HG03520 (cell line): ENCODE data around the gene SPOCK1.
"Not testable (repeated sequence)": the region's sequence is repeated elsewhere in the genome, so short reads cannot be mapped to it uniquely, and the experiment has no call there.

Source experiments
- ATAC-seq: cut with Tn5 transposase; IDR thresholded peaks from one replicate; pipeline ENCODE4 v1.9.1; 2021; ENCODE audit warnings: mild to moderate bottlenecking, moderate library complexity; ENCODE audit not compliant: unreplicated experiment

The SPOCK1 gene

GRCh38 chr5:137399911-137400310, 99.2 kb downstream of the SPOCK1 start:
- no peak for ATAC-seq

GRCh38 chr5:137398751-137399150, 100.4 kb downstream of the SPOCK1 start:
- no peak for ATAC-seq

- ATAC-seq = no peak
These were observed 101.0 kb downstream of the SPOCK1 start for GRCh38 chr5:137398154-137398553.

GRCh38 chr5:137395011-137395755, 103.9 kb downstream of the SPOCK1 start:
- no peak for ATAC-seq

GRCh38 chr5:137394380-137394779, 104.7 kb downstream of the SPOCK1 start:
- no peak for ATAC-seq

DNA sequence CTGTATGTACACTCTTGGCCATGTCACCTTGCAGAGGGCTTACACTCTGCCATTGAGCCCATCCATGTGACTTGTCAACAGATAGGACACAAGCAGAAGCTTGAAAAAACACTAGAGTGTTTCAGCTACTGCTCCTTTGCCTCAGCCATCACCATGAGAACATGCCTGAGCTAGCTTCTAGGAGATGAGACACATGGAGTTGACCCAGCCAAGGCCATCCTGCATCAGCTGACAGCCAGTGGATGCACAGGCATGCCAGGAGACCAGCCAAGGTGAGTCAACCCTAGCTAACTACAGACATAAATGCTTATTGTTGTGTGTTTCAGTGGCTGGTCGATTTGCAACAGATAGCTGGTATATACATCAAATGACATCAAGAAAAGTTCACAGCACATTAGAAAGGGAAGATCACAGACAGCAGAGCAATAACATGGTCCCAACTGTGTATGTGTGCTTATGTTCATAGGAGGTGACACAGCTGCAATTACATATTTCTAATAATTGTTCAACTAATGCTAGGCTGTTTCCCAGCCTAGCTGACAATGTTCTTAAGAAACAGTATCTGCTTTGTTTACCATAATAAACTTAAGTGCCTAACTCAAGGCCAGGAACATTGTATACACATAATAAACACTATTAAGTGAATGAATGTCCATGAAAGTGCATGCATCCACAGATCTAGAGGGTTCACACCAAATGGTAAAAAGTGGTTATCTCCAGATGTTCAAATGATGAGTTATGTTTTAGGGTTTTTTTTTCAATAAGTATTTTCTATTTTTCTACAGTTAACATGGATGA, 105.7 kb downstream of the SPOCK1 start:
- no peak for ATAC-seq

DNA sequence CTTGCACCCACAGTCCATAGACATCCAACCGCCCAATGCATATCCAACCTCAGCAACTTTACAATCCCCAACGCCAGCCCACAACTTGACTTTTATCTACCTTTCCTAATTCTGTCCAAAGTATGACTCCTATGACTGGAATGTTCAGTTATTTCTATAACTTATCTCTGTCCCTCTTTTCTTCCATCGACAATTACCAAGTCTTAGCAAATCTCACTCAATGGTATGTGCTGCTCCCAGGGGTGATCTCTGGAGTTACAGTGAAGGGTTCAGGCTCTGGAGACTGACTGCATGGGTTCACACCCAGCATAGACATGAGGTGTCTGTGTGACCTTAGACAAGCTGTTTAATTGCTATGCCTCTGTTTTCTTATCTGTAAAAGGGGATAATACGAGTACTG, 106.9 kb downstream of the SPOCK1 start:
- ATAC-seq = no peak

DNA sequence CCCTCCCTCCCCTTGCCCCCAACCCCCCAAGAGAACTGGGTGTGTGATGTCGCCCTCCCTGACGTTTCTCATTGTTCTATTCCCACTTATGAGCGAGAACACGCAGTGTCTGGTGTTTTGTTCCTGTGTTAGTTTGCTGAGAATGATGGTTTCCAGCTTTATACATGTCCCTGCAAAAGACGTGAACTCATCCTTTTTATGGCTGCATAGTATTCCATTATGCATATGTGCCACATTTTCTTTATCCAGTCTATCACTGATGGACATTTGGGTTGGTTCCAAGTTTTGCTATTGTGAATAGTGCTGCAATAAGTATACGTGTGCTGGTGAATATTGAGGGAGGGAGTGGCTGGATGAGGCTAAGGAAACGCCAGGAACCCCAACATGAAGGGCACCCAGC, 108.1 kb downstream of the SPOCK1 start:
- not testable (repeated sequence) for ATAC-seq

DNA sequence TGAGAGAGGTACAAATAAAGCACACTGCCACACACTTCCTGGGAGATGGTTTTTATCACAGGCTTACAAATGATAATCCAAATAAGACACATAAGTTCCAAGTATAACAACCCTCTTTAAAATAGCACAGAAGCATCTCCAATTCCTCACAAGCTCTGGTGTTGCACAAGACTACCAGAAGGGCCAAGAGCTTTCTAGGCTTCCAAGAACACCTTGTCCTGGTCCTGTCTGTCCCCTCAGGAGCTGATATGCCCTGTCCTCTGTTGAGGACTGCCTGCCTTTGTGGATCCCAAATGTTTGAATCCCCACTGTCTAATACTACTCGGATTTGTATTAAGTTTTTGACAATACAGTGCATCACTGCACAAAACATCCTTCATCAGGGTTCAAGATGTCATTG, 110.1 kb downstream of the SPOCK1 start:
- ATAC-seq = no peak

DNA sequence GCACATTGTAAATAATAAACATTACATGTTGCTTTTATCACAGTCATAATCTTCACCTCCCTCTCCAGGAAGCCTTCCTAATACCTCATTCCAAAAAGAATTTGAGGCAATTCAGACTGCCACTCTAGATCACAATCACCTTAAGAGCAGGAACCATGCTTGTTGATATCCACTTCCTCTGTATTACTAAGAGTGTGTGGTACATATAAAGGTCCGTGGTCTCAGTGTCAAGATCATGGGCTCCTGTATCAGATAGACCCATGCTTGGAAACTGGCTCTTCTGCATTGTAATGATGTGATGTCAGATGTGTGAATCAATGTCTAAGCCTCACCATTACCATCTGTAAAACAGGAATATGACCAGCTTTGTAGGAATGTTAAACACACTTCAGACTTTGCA, 114.1 kb downstream of the SPOCK1 start:
- ATAC-seq = no peak

DNA sequence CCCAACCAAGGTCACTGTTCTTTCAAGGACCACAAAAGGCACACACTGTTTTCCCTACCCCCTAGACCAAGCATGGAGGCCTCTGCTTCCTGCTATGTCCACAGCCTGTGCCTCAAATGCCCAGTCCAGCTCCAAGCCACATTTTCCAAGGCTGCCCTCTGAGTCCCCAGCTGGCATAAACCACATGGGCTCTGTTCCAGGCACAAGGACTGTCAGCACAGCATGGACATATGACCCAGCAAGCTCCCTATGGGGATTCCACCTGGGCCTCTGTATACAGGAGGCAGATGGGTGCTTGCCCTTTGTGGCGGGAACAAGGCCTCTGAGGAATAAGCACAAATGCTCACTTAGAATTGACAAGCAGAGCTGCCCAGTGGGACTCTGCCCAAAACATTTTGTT, 115.2 kb downstream of the SPOCK1 start:
- ATAC-seq = no peak

GRCh38 chr5:137381555-137381954, 117.6 kb downstream of the SPOCK1 start:
- no peak for ATAC-seq

GRCh38 chr5:137379555-137380286, 119.4 kb downstream of the SPOCK1 start:
- no peak for ATAC-seq

DNA sequence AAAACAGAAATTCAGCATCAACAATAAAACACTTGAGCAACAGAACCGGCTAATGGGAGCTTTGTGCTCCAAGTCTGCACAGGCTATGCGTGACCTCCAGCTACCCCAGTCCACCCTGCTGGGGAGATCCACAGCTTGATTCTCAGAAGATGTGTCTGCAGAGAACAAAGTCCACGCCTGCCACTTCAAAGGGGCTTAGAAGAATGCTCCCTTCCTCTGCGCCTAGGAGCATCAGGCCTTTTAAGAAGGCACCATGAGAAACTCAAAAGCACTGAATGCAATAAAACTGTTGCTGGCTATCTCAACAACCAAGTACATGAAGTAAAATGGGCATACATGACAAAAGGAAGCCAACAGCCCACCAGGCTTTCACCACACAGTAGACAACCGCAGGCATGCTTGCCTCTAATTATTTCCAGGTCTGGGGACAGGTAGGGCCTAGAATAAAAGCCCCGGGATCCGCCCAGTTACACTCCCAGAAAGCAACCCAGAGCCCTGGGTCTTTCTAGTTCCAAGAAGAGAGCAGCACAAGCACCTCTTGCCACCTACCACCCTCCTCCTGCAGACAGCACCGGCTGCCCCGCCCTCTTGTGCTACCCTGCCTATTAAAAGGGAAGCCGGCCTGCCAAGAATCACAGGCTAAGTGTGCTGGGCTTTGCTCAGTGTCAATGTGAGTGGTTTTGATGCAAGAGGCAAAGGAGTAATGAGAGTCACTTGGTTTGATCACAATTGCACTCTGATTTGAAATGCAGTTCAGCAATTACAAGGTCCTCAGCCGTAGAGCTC, 123.2 kb downstream of the SPOCK1 start:
- ATAC-seq = no peak

- no peak for ATAC-seq
These were observed 124.9 kb downstream of the SPOCK1 start for GRCh38 chr5:137374110-137374714.

DNA sequence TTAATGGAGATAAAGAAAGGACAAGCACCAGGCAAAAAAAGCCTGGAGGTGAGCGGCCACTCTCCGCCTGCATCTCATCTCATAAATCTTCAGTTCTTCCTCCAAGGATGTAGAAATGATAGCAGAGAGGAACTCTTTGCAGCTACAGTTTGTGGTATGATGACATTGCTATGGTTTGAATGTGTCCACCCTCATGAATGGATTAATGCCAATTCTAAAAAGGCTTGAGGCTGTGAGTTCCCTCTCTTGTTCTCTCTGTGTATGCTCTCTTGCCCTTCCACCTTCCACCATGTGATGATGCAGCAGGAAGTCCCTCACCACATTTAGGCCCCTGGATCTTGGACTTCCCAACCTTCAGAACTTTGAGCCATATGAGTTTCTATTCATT, 126.4 kb downstream of the SPOCK1 start:
- ATAC-seq = no peak

GRCh38 chr5:137372016-137372772, 126.9 kb downstream of the SPOCK1 start:
- ATAC-seq = no peak

DNA sequence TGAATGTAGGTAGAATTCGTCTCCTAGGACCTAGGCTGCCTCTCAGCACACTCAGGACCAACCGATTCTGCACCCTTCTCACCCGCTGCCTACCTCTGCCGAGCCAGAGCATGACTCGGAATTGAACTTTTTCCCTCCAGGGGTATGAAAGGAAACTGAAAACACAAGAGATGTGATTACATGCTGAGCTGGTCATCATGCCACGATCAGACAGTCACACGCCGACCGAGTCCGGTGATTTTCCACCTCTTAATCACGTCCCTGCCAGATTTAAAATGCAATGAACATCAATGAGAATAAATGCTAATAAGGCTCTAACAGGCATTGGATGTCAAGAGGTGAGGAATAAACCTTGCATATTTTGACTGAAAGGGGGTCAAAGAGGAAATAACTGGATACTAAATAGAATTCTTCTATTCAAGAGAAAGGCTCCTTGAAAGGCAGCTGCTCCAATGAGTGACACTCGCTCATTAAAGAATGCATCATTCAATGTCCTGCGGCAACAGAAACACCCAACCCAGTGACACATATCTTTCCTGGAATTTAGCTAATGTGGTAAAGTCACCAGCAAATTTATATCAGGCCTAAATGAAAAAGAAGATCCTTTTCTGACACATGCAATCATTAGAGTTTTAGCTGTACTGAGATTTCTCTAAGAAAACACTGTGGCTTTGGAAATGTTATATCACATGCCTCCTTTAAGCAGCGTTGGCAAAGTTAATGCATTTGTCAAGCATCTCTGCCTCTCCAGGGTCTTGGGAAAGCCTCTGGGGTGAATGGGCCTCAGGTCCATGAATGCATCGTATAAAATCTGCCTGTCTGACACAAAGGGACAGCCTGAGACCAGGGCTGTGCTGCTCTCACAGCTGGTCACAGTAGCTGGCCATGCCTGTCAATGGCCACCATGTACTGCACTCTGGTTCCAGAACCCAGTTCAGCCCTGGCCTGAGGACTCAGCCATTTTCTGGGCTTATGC, 128.7 kb downstream of the SPOCK1 start:
- no peak for ATAC-seq

GRCh38 chr5:137368651-137369050, 130.5 kb downstream of the SPOCK1 start:
- no peak for ATAC-seq
